Epithelial cell of umbilical artery (primary cell): ENCODE measurements around the gene USP46. TPM values are rescaled to one million over a fixed set of nuclear protein-coding genes. Genes with fewer than 3 reads are reported as not detected.

Source experiments
- total RNA-seq: library from RNA; depleted of rRNA; stranded (reverse); fragments of >200 nt; gene quantifications from 2 replicates; pipeline ENCODE4 v1.2.3, GENCODE V29; 2014

USP46 gene
- total RNA-seq, result 14.7 and 18.5 TPM in 2 replicates

GRCh38 chr4:52659001-52659721 is at the start of gene USP46:
Gene USP46, minus strand, starts transcription at chr4:52659301. Its CDS starts 151 bp downstream, at chr4:52659150.

Other genes starting within 250 kb of the USP46 start
- gene ERVMER34-1, start 92.1 kb upstream of the USP46 start, total RNA-seq, result under 0.01 TPM in 1 of 2 replicates, not detected in the other
- gene RASL11B, start 203.0 kb upstream of the USP46 start, total RNA-seq, result 0.15 TPM in 1 of 2 replicates, not detected in the other